ENCODE measurements around the gene ACAD8.
"Not testable (repeated sequence)": the region's sequence is repeated elsewhere in the genome, so short reads cannot be mapped to it uniquely, and the experiment has no call there.

The ACAD8 gene

DNA sequence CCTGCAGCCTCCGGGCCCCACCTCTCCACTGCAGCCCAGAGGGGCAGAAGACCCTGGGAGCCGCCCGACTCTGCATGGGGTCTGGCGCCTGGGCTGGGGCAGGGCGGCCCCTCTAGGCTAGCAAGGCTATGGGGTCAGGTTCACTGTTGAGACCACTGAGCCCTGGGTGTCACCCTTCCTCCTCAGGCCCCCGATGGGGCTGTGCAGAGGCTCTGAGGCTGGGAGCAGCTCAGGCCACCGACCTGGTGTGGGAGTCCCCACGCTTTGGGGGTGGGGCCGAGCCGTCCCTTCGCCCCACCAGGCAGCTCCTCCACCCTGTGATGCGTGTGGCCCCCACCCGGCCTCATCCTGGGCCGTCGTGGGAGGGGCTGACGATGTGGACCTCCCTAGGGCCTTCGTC lies 28.3 kb downstream of the ACAD8 start:
- H3K36me3 Mint-ChIP-seq (ENCODE audit: low read depth); H3K9me3 Mint-ChIP-seq; H3K4me3 Mint-ChIP-seq; H3K4me1 Mint-ChIP-seq (ENCODE audit: low read depth); H3K27ac Mint-ChIP-seq: not testable (repeated sequence)
- peaks cover 55% of the 10 kb centered on the region for H3K27me3 Mint-ChIP-seq
- intact Hi-C loops (cut with micrococcal nuclease) = loop anchor here (2.0 kb wide), 1 partner anchor 63 kb away; no protein-coding TSS in a partner anchor

DNA sequence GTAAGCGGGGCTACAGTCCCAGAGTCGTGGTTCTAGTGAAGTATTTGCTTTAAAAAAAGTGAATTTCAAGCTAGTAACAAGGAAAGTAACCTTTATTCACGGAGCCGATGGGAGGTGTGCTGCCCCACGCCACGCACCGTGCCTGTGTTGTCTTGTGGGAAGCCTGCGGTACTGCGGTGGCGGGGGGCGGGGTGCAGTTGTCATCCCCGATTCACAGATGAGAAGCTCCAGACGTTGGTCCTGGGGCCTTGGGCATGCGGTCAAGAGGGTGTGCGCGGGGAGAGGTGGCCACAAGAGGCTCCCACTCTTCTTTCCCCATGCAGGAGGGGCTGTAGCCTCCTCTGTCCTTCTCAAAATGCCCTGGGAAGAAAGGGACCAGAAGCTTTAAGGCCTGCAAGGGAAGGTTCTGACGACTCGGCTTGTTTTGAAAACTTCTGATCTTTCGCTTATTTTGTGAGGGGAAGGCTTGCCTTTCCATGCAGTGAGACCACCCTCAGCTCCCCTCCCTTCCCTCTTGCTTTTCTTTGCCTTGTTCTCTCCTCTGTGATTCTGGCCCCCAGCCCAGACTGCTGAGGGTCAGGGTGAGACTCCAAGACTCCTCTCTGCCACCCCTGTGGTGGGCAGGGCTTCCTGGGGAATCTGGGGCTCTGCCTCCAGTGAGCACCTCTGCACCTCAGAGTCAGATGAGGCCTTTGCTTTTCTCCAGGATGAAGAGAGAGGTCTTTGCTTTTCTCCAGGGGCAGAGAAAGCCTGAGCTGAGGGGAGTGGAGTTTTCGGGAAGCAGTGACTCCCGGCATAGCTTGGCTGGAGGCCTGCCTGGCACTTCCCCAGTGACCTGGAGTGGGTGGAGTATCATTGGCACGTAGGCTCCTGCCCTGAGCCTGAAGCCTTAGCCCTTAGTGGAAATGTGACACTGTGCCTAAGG lies 29.0 kb downstream of the ACAD8 start:
- Mint-ChIP-seq H3K27me3 (peaks cover 47% of the 10 kb centered on the region), H3K27ac (no peak overlapping the region), H3K36me3 (ENCODE audit: low read depth) (no peaks in the 10 kb centered on the region), H3K4me1 (ENCODE audit: low read depth) (no peaks in the 10 kb centered on the region), H3K4me3 (no peak overlapping the region), H3K9me3 (no peaks in the 10 kb centered on the region)
- intact Hi-C loops (cut with micrococcal nuclease) = no loop called here

DNA sequence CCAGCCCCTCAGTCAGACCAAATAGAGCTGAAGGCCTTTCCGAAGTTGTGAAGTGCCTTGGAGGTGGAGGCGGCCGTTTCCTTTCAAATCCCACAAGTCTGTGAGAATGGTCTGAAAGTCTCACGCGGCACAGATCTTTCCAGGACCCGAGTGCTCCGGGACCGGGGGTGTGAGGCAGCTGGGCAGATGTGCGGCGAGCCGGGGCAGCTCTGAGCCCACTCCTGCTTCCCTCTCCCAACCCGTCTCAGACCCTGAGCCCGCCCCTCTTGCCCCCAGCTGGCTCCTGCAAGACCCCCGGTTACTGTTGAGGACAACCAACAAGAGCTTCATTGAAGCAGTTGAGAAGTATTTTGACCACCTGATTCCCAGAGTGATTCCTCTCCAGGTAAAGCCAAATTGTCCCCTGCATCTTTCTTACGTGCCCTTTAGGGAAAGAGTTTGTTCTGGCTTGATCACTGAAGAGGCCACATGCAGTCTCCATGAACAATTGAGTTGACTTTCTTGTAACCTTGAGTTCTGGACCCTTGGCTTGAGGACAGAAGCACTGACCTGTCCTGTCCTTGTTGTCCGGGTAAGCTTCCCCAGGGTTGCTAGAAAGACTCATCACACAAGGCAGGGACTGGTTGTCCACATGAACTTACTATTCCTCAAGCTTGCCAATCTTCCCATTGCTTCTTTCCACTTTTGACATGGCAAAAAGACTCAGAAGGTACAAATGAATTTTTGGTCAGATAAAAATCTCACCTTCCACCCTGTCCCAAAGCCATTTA lies 30.3 kb downstream of the ACAD8 start:
- Mint-ChIP-seq H3K36me3 (ENCODE audit: low read depth) (no peaks in the 10 kb centered on the region), H3K27ac (no peak overlapping the region), H3K9me3 (no peaks in the 10 kb centered on the region), H3K4me3 (no peak overlapping the region), H3K27me3 (peaks cover 38% of the 10 kb centered on the region), H3K4me1 (ENCODE audit: low read depth) (no peaks in the 10 kb centered on the region)
- intact Hi-C loops (cut with micrococcal nuclease) = no loop called here

DNA sequence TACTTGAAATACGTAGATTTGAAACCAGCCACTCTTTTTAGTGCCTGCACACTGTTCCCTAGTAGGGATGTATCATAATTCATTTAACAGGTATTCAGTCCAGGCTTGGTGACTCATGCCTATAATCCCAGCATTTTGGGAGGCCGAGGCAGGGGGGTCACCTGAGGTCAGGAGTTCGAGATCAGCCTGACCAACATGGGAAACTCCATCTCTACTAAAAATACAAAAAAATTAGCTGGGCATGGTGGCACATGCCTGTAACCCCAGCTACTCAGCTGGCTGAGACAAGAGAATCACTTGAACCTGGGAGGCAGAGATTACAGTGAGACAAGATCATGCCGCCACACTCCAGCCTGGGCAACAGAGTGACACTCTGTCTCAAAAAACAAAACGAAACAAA lies 31.0 kb downstream of the ACAD8 start:
- H3K27ac Mint-ChIP-seq; H3K4me3 Mint-ChIP-seq; intact Hi-C loops (cut with micrococcal nuclease); H3K9me3 Mint-ChIP-seq; H3K4me1 Mint-ChIP-seq (ENCODE audit: low read depth); H3K36me3 Mint-ChIP-seq (ENCODE audit: low read depth): not testable (repeated sequence)
- H3K27me3 Mint-ChIP-seq = peaks cover 34% of the 10 kb centered on the region

DNA sequence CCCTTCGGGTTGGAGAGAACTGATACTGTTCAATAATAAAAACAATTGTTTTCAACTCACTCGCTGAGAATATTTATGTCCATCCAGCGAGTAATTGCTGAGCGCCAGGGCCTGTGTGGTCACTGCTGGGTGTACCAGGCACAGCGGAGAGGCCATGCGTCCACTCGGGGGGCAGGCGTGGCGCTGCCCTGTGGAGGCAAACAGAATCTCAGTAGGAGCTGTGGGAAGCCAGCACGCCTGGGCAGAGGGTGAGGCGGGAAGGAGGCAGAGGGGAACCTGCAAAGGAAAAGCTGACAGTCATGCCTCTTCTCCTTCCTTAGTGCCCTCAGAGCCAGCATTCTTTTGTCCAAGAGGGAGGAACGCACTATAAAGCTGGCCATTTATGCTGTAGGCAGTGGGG lies 34.2 kb downstream of the ACAD8 start:
- Mint-ChIP-seq H3K4me1 (ENCODE audit: low read depth) (no peaks in the 10 kb centered on the region), H3K9me3 (no peaks in the 10 kb centered on the region), H3K4me3 (no peak overlapping the region), H3K27me3 (peaks cover 18% of the 10 kb centered on the region), H3K36me3 (ENCODE audit: low read depth) (no peaks in the 10 kb centered on the region), H3K27ac (no peak overlapping the region)
- intact Hi-C loops (cut with micrococcal nuclease) = no loop called here

DNA sequence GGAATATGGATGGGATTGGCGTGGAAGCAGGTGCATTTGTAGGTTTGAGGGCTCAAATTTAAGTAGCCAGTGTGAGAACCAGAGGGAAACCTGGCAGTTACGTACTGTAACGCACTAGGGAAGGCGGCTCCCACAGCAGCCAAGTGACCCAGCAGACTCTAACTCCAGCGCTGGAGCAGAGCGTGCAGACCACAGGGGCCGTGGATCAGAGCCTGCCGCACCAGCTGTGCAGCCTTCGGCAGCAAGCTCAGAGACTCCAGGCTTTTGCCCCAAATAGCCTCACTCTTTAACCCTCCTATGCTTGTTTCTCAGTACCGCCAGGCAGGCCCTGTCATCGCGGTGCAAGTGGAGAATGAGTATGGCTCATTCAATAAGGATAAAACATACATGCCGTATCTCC lies 35.1 kb downstream of the ACAD8 start:
- Mint-ChIP-seq H3K27ac (no peak overlapping the region), H3K9me3 (no peaks in the 10 kb centered on the region), H3K4me3 (no peak overlapping the region), H3K36me3 (ENCODE audit: low read depth) (no peaks in the 10 kb centered on the region), H3K4me1 (ENCODE audit: low read depth) (no peaks in the 10 kb centered on the region), H3K27me3 (peaks cover 13% of the 10 kb centered on the region)
- intact Hi-C loops (cut with micrococcal nuclease) = no loop called here

DNA sequence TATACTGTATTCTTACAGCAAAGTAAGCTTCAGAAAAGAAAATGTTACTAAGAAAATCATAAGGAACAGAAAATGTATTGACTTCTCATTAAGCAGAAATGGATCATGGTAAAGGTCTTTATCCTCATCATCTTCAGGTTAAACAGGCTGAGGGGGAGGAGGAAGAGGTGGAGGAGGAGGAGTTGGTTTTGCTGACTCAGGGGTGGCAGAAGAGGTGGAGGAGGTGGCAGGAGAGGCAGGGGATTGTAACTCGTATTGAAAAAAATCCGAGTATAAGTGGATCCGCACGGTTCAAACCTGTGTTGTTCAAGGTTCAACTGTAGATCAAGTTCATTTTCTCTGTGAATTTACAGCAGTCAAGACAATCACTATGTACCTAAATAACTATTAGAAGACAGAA lies 35.8 kb downstream of the ACAD8 start:
- intact Hi-C loops (cut with micrococcal nuclease) = no loop called here
- no peak overlapping the region for H3K4me3 Mint-ChIP-seq
- H3K27ac Mint-ChIP-seq = no peak overlapping the region
- no peaks in the 10 kb centered on the region for H3K36me3 Mint-ChIP-seq (ENCODE audit: low read depth)
- no peaks in the 10 kb centered on the region for H3K4me1 Mint-ChIP-seq (ENCODE audit: low read depth)
- H3K27me3 Mint-ChIP-seq = peaks cover 9% of the 10 kb centered on the region
- H3K9me3 Mint-ChIP-seq = no peaks in the 10 kb centered on the region

DNA sequence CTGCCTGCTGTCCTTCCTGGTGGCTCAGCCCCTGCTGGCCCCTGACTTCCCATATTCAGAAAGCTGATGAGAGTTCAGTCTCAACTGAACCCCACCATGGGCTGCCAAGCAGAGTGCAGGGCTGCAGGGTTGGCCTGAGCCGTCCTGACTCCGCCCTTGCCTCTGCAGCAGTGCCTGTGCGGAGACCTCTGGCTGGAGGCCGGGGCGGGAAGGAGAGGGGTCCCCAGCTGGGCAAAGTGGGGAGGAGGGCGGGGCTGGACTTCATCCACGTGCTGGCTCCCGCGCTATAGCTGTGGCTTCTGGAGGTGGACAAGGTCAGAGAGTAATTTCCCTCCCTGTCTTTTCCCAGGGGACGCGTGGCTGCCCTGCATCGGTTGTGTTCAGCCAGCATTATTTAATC lies 36.4 kb downstream of the ACAD8 start:
- peaks cover 9% of the 10 kb centered on the region for H3K27me3 Mint-ChIP-seq
- intact Hi-C loops (cut with micrococcal nuclease) = no loop called here
- H3K4me1 Mint-ChIP-seq (ENCODE audit: low read depth) = no peaks in the 10 kb centered on the region
- no peaks in the 10 kb centered on the region for H3K36me3 Mint-ChIP-seq (ENCODE audit: low read depth)
- H3K27ac Mint-ChIP-seq = no peak overlapping the region
- H3K9me3 Mint-ChIP-seq = no peaks in the 10 kb centered on the region
- H3K4me3 Mint-ChIP-seq = no peak overlapping the region

DNA sequence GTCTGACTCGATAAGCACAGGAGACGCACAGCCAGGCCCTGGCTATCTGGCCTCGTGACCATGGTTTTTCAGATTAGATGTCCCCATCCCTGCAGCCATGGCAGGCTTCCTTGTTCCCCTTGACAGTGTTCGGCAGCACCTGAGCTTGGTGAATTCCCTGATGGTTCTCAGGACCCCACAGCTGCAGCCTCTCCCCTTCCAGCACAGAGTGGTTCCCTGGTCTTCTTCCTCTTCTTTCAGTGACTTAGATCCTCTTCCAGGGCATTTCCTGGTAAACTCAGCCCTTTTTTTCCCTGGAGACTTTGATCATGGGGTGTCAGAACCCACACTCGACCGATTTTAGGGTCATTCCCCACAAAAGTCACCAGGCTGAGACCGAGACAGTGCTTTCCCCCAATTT lies 37.3 kb downstream of the ACAD8 start:
- Mint-ChIP-seq H3K4me1 (ENCODE audit: low read depth) (no peaks in the 10 kb centered on the region), H3K9me3 (no peaks in the 10 kb centered on the region), H3K27me3 (peaks cover 12% of the 10 kb centered on the region)

DNA sequence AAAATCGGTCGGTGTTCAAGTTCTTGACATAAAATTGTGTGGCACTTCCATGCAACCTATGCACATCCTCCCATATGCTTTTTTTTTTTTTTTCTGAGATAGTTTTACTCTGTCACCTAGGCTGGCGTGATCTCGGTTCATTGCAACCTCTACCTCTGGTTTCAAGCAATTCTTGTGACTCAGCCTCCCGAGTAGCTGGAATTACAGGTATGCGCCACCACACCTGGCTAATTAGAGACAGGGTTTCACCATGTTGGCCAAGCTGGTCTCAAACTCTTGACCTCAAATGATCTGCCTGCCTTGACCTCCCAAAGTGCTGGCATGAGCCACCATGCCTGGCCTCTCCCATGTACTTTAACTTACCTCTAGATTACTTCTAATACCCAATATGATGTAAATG lies 37.8 kb downstream of the ACAD8 start:
- Mint-ChIP-seq H3K4me1 (ENCODE audit: low read depth) (no peaks in the 10 kb centered on the region), H3K36me3 (ENCODE audit: low read depth) (no peaks in the 10 kb centered on the region), H3K4me3 (no peak overlapping the region), H3K9me3 (no peaks in the 10 kb centered on the region), H3K27ac (no peak overlapping the region), H3K27me3 (peaks cover 9% of the 10 kb centered on the region)
- intact Hi-C loops (cut with micrococcal nuclease) = no loop called here

More for the DNA sequence above, 37.3 kb downstream of the ACAD8 start:
- no peak overlapping the region for H3K4me3 Mint-ChIP-seq
- intact Hi-C loops (cut with micrococcal nuclease) = no loop called here
- H3K36me3 Mint-ChIP-seq (ENCODE audit: low read depth) = no peaks in the 10 kb centered on the region
- H3K27ac Mint-ChIP-seq = no peak overlapping the region

DNA sequence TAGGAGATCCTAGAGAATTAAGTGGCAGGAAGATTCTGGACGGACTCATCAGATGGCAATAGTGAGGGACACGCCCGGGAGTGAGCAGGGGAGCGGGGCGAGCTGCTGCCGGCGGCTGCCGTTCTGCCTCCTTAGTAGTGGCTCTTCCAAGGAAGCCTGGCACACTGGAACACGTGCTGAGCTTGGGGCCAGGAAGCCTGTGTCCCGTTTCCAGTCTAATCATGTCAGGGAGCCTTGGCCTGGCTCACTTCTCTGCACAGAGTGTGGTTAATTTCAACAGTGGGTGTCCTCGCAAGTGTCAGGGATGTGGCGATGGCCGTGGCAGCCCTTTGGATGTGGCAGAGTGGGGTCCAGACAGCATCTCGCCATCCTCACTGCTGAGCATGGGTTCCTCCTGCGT lies 39.3 kb downstream of the ACAD8 start:
- H3K27me3 Mint-ChIP-seq = peaks cover 9% of the 10 kb centered on the region
- no peaks in the 10 kb centered on the region for H3K4me1 Mint-ChIP-seq (ENCODE audit: low read depth)
- H3K36me3 Mint-ChIP-seq (ENCODE audit: low read depth) = no peaks in the 10 kb centered on the region
- H3K27ac Mint-ChIP-seq = no peak overlapping the region
- H3K9me3 Mint-ChIP-seq = no peaks in the 10 kb centered on the region
- no peak overlapping the region for H3K4me3 Mint-ChIP-seq
- intact Hi-C loops (cut with micrococcal nuclease) = no loop called here

DNA sequence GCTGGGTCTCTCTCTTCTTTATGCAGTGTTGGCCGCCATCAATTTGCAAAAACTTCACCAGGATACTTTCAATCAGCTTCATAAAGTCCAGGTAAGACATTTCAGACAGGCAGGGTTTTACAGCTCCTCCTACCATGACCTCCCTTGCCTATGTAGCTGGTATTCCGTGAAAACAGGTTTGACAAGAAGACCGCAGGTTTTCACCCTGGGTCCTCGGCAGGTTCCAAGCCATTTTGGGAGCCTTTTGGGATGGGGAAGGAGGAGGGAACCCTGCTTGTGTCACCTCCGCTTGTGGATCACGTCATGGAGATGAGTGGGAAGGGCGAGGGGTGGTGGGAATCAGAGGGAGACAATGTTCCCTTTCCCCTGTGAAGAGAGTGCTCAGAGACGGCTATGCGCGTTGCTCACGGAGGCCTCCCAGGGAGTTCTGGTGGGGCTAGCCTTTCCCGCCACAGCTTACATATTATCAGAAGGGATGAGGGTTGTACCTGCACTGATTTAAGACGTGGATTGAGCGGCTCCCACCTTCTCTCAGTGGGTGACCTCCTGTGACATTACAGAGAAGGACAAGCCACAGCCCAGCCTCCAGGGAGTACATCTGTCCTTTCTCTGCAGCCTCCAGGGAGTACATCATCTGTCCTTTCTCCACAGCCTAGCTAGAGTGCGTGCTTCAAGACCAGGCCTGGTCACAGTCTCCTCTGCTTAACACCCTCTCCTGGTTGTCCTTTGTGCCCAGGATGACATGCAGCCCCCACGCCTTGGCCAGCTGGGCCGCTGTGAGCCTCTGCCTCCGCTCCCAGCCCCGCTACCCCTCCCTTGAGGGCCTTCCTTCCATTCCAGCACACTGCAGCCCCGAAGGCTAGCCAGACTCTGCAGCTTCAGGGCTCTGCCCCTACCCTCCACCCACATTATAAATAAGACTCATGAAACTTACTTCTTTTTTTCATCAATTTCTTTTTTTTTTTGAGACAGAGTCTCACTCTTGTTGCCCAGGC lies 40.0 kb downstream of the ACAD8 start:
- peaks cover 7% of the 10 kb centered on the region for H3K27me3 Mint-ChIP-seq
- H3K9me3 Mint-ChIP-seq = no peaks in the 10 kb centered on the region
- intact Hi-C loops (cut with micrococcal nuclease) = no loop called here
- no peak overlapping the region for H3K27ac Mint-ChIP-seq
- no peak overlapping the region for H3K4me3 Mint-ChIP-seq
- no peaks in the 10 kb centered on the region for H3K36me3 Mint-ChIP-seq (ENCODE audit: low read depth)
- H3K4me1 Mint-ChIP-seq (ENCODE audit: low read depth) = no peaks in the 10 kb centered on the region

DNA sequence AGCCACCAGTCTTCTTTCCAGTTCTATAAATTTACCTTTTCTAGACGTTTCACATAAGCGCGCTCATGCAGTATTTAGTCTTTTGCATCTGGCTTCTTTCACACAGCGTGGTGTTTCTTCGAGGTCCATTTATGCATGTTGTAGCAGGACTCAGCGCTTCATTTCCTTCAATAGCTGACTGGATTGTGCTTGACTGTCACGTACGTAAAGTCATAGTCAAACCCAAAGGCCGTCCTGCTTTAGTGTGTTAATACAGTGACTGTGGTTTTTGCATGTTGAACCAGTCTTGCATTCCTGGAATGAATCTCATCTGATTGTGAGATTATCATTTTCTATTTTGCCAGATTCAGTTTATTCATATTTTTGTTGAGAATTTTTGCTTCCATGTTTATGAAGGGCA lies 41.3 kb downstream of the ACAD8 start:
- Mint-ChIP-seq H3K27ac (no peak overlapping the region), H3K4me1 (ENCODE audit: low read depth) (no peaks in the 10 kb centered on the region)

More for the DNA sequence above, 41.3 kb downstream of the ACAD8 start:
- no peaks in the 10 kb centered on the region for H3K36me3 Mint-ChIP-seq (ENCODE audit: low read depth)
- H3K27me3 Mint-ChIP-seq = peaks cover 7% of the 10 kb centered on the region
- H3K4me3 Mint-ChIP-seq = no peak overlapping the region
- no peaks in the 10 kb centered on the region for H3K9me3 Mint-ChIP-seq
- intact Hi-C loops (cut with micrococcal nuclease) = no loop called here

All from dendritic cell treated with granulocyte-macrophage colony-stimulating factor and Interleukin-4, amounts not matched to agents 40 ng/mL and 50 ng/mL, for 4 days (primary cell).